ENCODE results near the gene NOTUM.

- no peak for TF ChIP-seq CTCF (conservative IDR thresholded peaks at IDR 0.05; ENCODE audit: low read depth, low read length)
- TF ChIP-seq EZH2phosphoT487 (IDR thresholded peaks at IDR 0.05; ENCODE audit: borderline replicate concordance, low read length), result no peak
- TF ChIP-seq EZH2 (IDR thresholded peaks at IDR 0.05; ENCODE audit: low read length, unreplicated experiment), result no peak
These were observed 37.9 kb upstream of the NOTUM start for GRCh38 chr17:81998691-81999438.
